Osteoblast (primary cell): ENCODE results near the gene CRAT. TPM values are rescaled to one million over a fixed set of nuclear protein-coding genes. Genes with fewer than 3 reads are reported as not detected.
"Not testable (repeated sequence)": the region's sequence is repeated elsewhere in the genome, so short reads cannot be mapped to it uniquely, and the experiment has no call there.

Experiments used
- DNase-seq: peaks from one replicate; pipeline ENCODE4 v3.0.0; 2011; ENCODE audit warnings: low spot score, mixed read lengths; ENCODE audit not compliant: insufficient read length; ENCODE audit errors: missing footprints
- H2AFZ ChIP-seq: 2 replicates; pipeline ENCODE4 v1.6.0; 2011; ENCODE audit warnings: mild to moderate bottlenecking, low read length
- H3K27ac ChIP-seq: 2 replicates; pipeline ENCODE4 v1.5.1; 2011; ENCODE audit warnings: mild to moderate bottlenecking, low read depth, low read length, moderate library complexity
- H3K27me3 ChIP-seq: 2 replicates; pipeline ENCODE4 v1.6.0; 2012; ENCODE audit warnings: mild to moderate bottlenecking, control low read depth, inconsistent platforms, low read length, moderate library complexity; ENCODE audit not compliant: insufficient read depth
- H3K36me3 ChIP-seq: 2 replicates; pipeline ENCODE4 v1.5.1; 2011; ENCODE audit warnings: mild to moderate bottlenecking, low read length, control low read depth, moderate library complexity; ENCODE audit not compliant: insufficient read depth
- H3K4me1 ChIP-seq: 2 replicates; pipeline ENCODE4 v1.5.1; 2011; ENCODE audit warnings: mild to moderate bottlenecking, low read length, control low read depth, moderate library complexity; ENCODE audit not compliant: insufficient read depth
- H3K4me2 ChIP-seq: 2 replicates; pipeline ENCODE4 v1.6.0; 2011; ENCODE audit warnings: mild to moderate bottlenecking, low read length; ENCODE audit not compliant: insufficient read depth
- H3K4me3 ChIP-seq: fragments of 200-600 bp; sonication (generic); 3 replicates; pipeline ENCODE4 v1.5.1; 2012; ENCODE audit warnings: mild to moderate bottlenecking, low read length, inconsistent platforms; ENCODE audit not compliant: insufficient read depth
- H3K79me2 ChIP-seq: 2 replicates; pipeline ENCODE4 v1.6.0; 2012; ENCODE audit warnings: mild to moderate bottlenecking, low read length, control low read depth, inconsistent platforms; ENCODE audit not compliant: insufficient read depth
- H3K9me3 ChIP-seq: 2 replicates; pipeline ENCODE4 v1.5.1; 2011; ENCODE audit warnings: low read depth, low read length, control low read depth
- H4K20me1 ChIP-seq: 2 replicates; pipeline ENCODE4 v1.6.0; 2012; ENCODE audit warnings: mild to moderate bottlenecking, low read length, control low read depth; ENCODE audit not compliant: insufficient read depth
- total RNA-seq: library from RNA; depleted of rRNA; stranded (reverse); fragments of >200 nt; gene quantifications from 2 replicates; pipeline ENCODE4 v1.2.3, GENCODE V29; 2012
- TF ChIP-seq, protein P1 (sequence below): IDR thresholded peaks from 2 replicates; pipeline ENCODE4 v1.5.1; 2011; ENCODE audit warnings: mild to moderate bottlenecking, low read depth, low read length, moderate library complexity; ENCODE audit errors: extremely low read depth

Gene CRAT
- total RNA-seq, 1 donor, result 79.6 TPM

DNA sequence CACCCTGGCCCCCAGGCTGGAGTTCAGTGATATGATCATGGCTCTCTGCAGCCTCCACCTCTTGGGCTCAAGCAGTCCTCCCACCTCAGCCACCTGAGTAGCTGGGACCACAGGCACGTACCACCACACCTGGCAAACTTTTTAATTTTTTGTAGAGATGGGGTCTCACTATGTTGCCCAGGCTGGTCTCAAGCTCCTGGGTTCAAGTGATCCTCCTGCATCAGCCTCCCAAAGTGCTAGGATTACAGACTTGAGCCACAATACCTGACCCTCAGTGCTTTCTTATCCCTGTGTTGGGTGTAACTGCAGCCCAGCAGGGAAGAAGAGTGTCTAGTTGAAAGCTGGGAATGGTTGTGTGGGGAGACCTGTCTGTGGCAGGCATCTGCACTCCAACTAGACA lies 11.5 kb upstream of the CRAT start:
- H3K9me3 ChIP-seq, result no peaks in the 10 kb centered on the region
- no peaks in the 10 kb centered on the region for H3K27me3 ChIP-seq
- H4K20me1 ChIP-seq, result peaks cover 27% of the 10 kb centered on the region
- H3K79me2 ChIP-seq, result peaks cover 36% of the 10 kb centered on the region
- no peak for DNase-seq
- H3K4me2 ChIP-seq, result no peak overlapping the region
- H2AFZ ChIP-seq, result no peak overlapping the region
- no peak overlapping the region for H3K4me3 ChIP-seq
- TF ChIP-seq, protein P1, sequence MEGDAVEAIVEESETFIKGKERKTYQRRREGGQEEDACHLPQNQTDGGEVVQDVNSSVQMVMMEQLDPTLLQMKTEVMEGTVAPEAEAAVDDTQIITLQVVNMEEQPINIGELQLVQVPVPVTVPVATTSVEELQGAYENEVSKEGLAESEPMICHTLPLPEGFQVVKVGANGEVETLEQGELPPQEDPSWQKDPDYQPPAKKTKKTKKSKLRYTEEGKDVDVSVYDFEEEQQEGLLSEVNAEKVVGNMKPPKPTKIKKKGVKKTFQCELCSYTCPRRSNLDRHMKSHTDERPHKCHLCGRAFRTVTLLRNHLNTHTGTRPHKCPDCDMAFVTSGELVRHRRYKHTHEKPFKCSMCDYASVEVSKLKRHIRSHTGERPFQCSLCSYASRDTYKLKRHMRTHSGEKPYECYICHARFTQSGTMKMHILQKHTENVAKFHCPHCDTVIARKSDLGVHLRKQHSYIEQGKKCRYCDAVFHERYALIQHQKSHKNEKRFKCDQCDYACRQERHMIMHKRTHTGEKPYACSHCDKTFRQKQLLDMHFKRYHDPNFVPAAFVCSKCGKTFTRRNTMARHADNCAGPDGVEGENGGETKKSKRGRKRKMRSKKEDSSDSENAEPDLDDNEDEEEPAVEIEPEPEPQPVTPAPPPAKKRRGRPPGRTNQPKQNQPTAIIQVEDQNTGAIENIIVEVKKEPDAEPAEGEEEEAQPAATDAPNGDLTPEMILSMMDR, result no peak
- H3K36me3 ChIP-seq, result peaks cover 31% of the 10 kb centered on the region
- no peak overlapping the region for H3K27ac ChIP-seq
- H3K4me1 ChIP-seq, result peaks cover 33% of the 10 kb centered on the region

DNA sequence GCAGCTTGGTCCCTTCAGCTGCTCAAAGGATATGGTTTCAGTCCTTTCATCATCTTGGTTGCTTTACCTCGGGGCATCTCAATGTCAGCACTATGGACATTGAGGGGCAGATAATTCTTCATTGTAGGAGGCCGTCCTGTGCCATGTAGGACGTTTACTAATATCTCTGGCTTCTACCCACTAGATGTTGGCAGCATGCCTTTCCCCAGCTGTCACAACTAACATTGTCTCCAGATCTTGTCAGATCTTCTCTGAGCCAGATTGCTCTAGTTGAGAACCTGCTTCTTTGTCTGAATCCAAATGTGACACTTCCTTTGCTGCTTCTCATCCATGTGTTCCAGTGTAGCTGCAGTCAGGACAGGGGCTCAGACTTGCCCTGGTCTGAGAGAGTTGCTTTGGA lies 10.9 kb upstream of the CRAT start:
- TF ChIP-seq, protein P1, result no peak
- H3K4me2 ChIP-seq, result no peak overlapping the region

DNA sequence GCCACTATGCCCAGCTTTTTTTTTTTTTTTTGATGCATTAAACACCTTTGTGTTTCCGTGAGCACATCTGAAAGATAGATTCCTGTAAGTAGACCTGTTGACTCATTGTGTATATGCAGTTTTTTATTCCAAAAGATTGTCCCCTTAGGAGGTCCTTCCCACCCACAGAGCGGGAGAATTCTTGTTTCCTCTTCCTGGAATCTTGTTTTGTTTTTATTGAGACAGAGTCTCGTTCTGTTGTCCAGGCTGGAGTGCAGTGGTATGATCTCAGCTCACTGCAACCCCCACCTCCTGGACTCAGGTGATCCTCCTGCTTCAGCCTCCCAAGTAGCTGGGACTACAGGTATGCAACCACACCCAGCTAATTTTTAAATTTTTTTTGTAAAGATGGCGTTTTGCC lies 8.2 kb upstream of the CRAT start:
- Histone ChIP-seq H3K9me3 (no peaks in the 10 kb centered on the region), H4K20me1 (peaks cover 31% of the 10 kb centered on the region), H3K4me1 (peaks cover 11% of the 10 kb centered on the region), H3K4me3 (no peak overlapping the region), H3K36me3 (peaks cover 19% of the 10 kb centered on the region), H3K27me3 (no peaks in the 10 kb centered on the region), H3K4me2 (no peak overlapping the region), H3K27ac (no peak overlapping the region), H2AFZ (no peak overlapping the region), H3K79me2 (peaks cover 57% of the 10 kb centered on the region)
- DNase-seq, result no peak
- TF ChIP-seq, protein P1, result no peak

More for the DNA sequence above, 10.9 kb upstream of the CRAT start:
- H3K79me2 ChIP-seq, result peaks cover 38% of the 10 kb centered on the region
- H3K4me3 ChIP-seq, result no peak overlapping the region
- no peaks in the 10 kb centered on the region for H3K27me3 ChIP-seq
- peak; percentile 62 for DNase-seq
- no peak overlapping the region for H2AFZ ChIP-seq
- H4K20me1 ChIP-seq, result peaks cover 31% of the 10 kb centered on the region
- H3K4me1 ChIP-seq, result peaks cover 27% of the 10 kb centered on the region
- no peak overlapping the region for H3K27ac ChIP-seq
- H3K9me3 ChIP-seq, result no peaks in the 10 kb centered on the region
- peaks cover 27% of the 10 kb centered on the region for H3K36me3 ChIP-seq

DNA sequence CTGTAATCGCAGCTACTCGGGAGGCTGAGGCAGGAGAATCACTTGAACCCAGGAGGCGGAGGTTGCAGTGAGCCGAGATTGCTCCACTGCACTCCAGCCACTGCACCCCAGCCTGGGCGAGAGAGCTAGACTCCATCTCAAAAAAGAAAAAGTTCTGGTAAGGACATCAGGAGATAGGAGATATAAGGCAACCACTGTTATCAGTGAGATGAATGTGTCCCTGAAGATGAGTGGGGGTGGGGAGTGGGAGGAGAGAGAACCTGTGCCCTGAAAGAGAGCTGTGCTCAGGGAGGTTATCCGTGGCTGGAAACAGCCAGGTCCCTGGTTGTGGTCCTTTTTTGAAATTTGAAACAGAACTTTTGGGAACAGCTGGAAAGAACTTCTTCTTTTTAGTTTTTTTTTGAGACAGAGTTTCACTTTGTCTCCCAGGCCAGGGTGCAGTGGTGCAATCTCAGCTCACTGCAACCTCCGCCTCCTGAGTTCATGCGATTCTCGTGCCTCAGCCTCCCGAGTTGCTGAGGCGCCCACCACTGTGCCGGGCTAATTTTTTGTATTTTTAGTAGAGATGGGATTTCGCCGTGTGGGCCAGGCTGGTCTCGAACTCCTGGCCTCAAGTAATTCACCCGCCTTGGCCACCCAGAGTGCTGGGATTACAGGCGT lies 3.2 kb upstream of the CRAT start:
- no peak overlapping the region for H3K27ac ChIP-seq
- H3K27me3 ChIP-seq, result no peaks in the 10 kb centered on the region
- no peak overlapping the region for H3K4me2 ChIP-seq
- H3K4me3 ChIP-seq, result no peak overlapping the region
- H4K20me1 ChIP-seq, result peaks cover 13% of the 10 kb centered on the region
- no peak overlapping the region for H2AFZ ChIP-seq
- no peaks in the 10 kb centered on the region for H3K36me3 ChIP-seq
- no peaks in the 10 kb centered on the region for H3K9me3 ChIP-seq
- H3K79me2 ChIP-seq, result peaks cover 75% of the 10 kb centered on the region
- peaks cover 14% of the 10 kb centered on the region for H3K4me1 ChIP-seq
- no peak for DNase-seq
- TF ChIP-seq, protein P1, result no peak

DNA sequence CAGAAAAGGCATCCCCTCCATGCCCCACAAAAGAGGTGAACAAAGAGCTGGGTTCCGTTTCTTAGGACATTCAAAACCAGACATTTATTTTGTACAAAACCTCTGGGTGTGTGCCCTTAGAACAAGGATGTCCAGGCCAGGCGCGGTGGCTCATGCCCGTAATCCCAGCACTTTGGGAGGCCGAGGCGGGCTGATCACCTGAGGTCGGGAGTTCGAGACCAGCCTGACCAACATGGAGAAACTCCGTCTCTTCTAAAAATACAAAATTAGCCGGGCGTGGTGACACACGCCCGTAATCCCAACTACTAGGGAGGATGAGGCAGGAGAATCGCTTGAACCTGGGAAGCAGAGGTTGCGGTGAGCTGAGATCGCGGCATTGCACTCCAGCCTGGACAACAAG lies 1.9 kb upstream of the CRAT start:
- peaks cover 15% of the 10 kb centered on the region for H4K20me1 ChIP-seq
- peak overlapping the region; percentile 88 for H2AFZ ChIP-seq
- not testable (repeated sequence) for H3K27me3 ChIP-seq, DNase-seq, H3K27ac ChIP-seq, H3K36me3 ChIP-seq, H3K9me3 ChIP-seq
- peak overlapping the region; percentile 86 for H3K4me3 ChIP-seq
- peaks cover 66% of the 10 kb centered on the region for H3K79me2 ChIP-seq
- H3K4me2 ChIP-seq, result peak overlapping the region; percentile 100
- peaks cover 14% of the 10 kb centered on the region for H3K4me1 ChIP-seq
